Parathyroid adenoma (tissue), 2 donors: ENCODE results near the gene TNFSF18.

Source experiments
- H2AFZ ChIP-seq: fragments of 300-600 bp; sonication (generic); one replicate; pipeline ENCODE4 v1.7.0; 2017; ENCODE audit warnings: antibody characterized with exemption, mild to moderate bottlenecking
- H3K27ac ChIP-seq: fragments of 300-600 bp; sonication (generic); one replicate; pipeline ENCODE4 v1.7.0; 2017
- H3K27me3 ChIP-seq: fragments of 300-600 bp; sonication (generic); one replicate; pipeline ENCODE4 v1.7.0; 2017; ENCODE audit warnings: low read length; ENCODE audit not compliant: control insufficient read depth, insufficient read depth
- H3K36me3 ChIP-seq: fragments of 300-600 bp; sonication (generic); one replicate; pipeline ENCODE4 v1.7.0; 2017; ENCODE audit warnings: low read length; ENCODE audit not compliant: control insufficient read depth, insufficient read depth
- H3K4me1 ChIP-seq: fragments of 300-600 bp; sonication (generic); one replicate; pipeline ENCODE4 v1.7.0; 2017; ENCODE audit warnings: control low read depth
- H3K4me2 ChIP-seq: fragments of 300-600 bp; sonication (generic); one replicate; pipeline ENCODE4 v1.7.0; 2017; ENCODE audit warnings: low read length
- H3K4me3 ChIP-seq: fragments of 300-600 bp; sonication (generic); one replicate; pipeline ENCODE4 v1.7.0; 2017; ENCODE audit warnings: low read depth, low read length
- H3K79me2 ChIP-seq: fragments of 300-600 bp; sonication (generic); one replicate; pipeline ENCODE4 v1.7.0; 2017; ENCODE audit warnings: control low read depth
- H3K9ac ChIP-seq: fragments of 300-600 bp; sonication (generic); one replicate; pipeline ENCODE4 v1.7.0; 2017; ENCODE audit warnings: mild to moderate bottlenecking
- H3K9me3 ChIP-seq: fragments of 300-600 bp; sonication (generic); one replicate; pipeline ENCODE4 v1.7.0; 2017; ENCODE audit warnings: low read length; ENCODE audit not compliant: control insufficient read depth
- CTCF ChIP-seq: fragments of 300-600 bp; sonication (generic); IDR thresholded peaks from one replicate; pipeline ENCODE4 v1.7.0; 2017; ENCODE audit warnings: antibody characterized with exemption, mild to moderate bottlenecking
- donor health status: primary hyperparathyroidism.

TNFSF18 gene

GRCh38 chr1:173050865-173051264, at the start of gene TNFSF18:
TSS of gene TNFSF18 (minus strand) at chr1:173050941. CDS start at chr1:173050896, 45 bp downstream.
- H3K79me2 ChIP-seq: no peaks in the 10 kb centered on the region
- H3K27me3 ChIP-seq: no peaks in the 10 kb centered on the region
- H3K9me3 ChIP-seq: no peaks in the 10 kb centered on the region
- TF ChIP-seq CTCF: no peak
- no peaks in the 10 kb centered on the region for H3K36me3 ChIP-seq
- no peak within 1 kb of the TSS for H2AFZ ChIP-seq
- H3K4me2 ChIP-seq: peak within 1 kb of the TSS; percentile 33
- H3K4me3 ChIP-seq: no peak within 1 kb of the TSS
- H3K4me1 ChIP-seq: peaks cover 6% of the 10 kb centered on the region
- H3K9ac ChIP-seq: no peak within 1 kb of the TSS
- no peak within 1 kb of the TSS for H3K27ac ChIP-seq

GRCh38 chr1:173099166-173099565, 48.4 kb upstream of the TNFSF18 start:
- Histone ChIP-seq H3K4me1 (no peaks in the 10 kb centered on the region), H3K4me3 (no peak overlapping the region), H3K79me2 (no peaks in the 10 kb centered on the region), H3K9me3 (peaks cover 2% of the 10 kb centered on the region), H2AFZ (no peak overlapping the region), H3K9ac (no peak overlapping the region), H3K27me3 (no peaks in the 10 kb centered on the region), H3K27ac (no peak overlapping the region), H3K4me2 (no peak overlapping the region), H3K36me3 (no peaks in the 10 kb centered on the region)
- no peak for TF ChIP-seq CTCF

GRCh38 chr1:173098117-173098516, 47.4 kb upstream of the TNFSF18 start:
- Histone ChIP-seq H3K36me3 (no peaks in the 10 kb centered on the region), H3K9me3 (no peaks in the 10 kb centered on the region), H3K27ac (no peak overlapping the region), H3K4me3 (no peak overlapping the region), H3K4me1 (no peaks in the 10 kb centered on the region), H3K9ac (no peak overlapping the region), H3K27me3 (no peaks in the 10 kb centered on the region), H2AFZ (no peak overlapping the region), H3K79me2 (no peaks in the 10 kb centered on the region), H3K4me2 (no peak overlapping the region)
- TF ChIP-seq CTCF: no peak

GRCh38 chr1:173097001-173097400, 46.3 kb upstream of the TNFSF18 start:
- H3K4me3 ChIP-seq: no peak overlapping the region
- no peaks in the 10 kb centered on the region for H3K36me3 ChIP-seq
- H2AFZ ChIP-seq: no peak overlapping the region
- TF ChIP-seq CTCF: no peak
- no peak overlapping the region for H3K27ac ChIP-seq
- no peaks in the 10 kb centered on the region for H3K4me1 ChIP-seq
- H3K4me2 ChIP-seq: no peak overlapping the region
- H3K27me3 ChIP-seq: no peaks in the 10 kb centered on the region
- no peak overlapping the region for H3K9ac ChIP-seq
- H3K79me2 ChIP-seq: no peaks in the 10 kb centered on the region
- no peaks in the 10 kb centered on the region for H3K9me3 ChIP-seq

- no peaks in the 10 kb centered on the region for H3K4me1 ChIP-seq
- H3K36me3 ChIP-seq: no peaks in the 10 kb centered on the region
- H3K79me2 ChIP-seq: no peaks in the 10 kb centered on the region
- no peak overlapping the region for H3K9ac ChIP-seq
- no peak overlapping the region for H3K4me2 ChIP-seq
- H3K27ac ChIP-seq: no peak overlapping the region
- no peak overlapping the region for H3K4me3 ChIP-seq
- TF ChIP-seq CTCF: no peak
- no peaks in the 10 kb centered on the region for H3K9me3 ChIP-seq
- no peak overlapping the region for H2AFZ ChIP-seq
- H3K27me3 ChIP-seq: no peaks in the 10 kb centered on the region
Measured at GRCh38 chr1:173095632-173096031, 44.9 kb upstream of the TNFSF18 start.
